Thymus (tissue), 11 donors: ENCODE measurements around the gene SEMA3F. TPM values are rescaled to one million over a fixed set of nuclear protein-coding genes. Genes with fewer than 3 reads are reported as not detected.
A peak's percentile ranks its signal among the peaks of the same experiment; 100 is the strongest.

Experiments
- DNase-seq, 9 donors: peaks; one replicate each; pipeline ENCODE4 v3.0.0-alpha.2; 2013; ENCODE audit warnings: low spot score in 9 of 9, low read depth in 6 of 9, missing footprints in 1 of 9
- H3K27ac ChIP-seq, 2 donors: one replicate each; pipeline ENCODE4 v1.5.1; 2013; ENCODE audit warnings: control low read depth in 1 of 2, low read depth in 1 of 2, low read length in 1 of 2, mild to moderate bottlenecking in 1 of 2, moderate library complexity in 1 of 2
- H3K27me3 ChIP-seq, 2 donors: one replicate each; pipeline ENCODE4 v1.5.1; 2013; ENCODE audit warnings: low read length in 1 of 2; ENCODE audit not compliant: control insufficient read depth in 2 of 2, insufficient read depth in 1 of 2
- H3K36me3 ChIP-seq, 2 donors: one replicate each; pipeline ENCODE4 v1.5.1; 2013; ENCODE audit warnings: low read length in 1 of 2, mild to moderate bottlenecking in 1 of 2, moderate library complexity in 1 of 2; ENCODE audit not compliant: control insufficient read depth in 2 of 2, insufficient read depth in 2 of 2
- H3K4me1 ChIP-seq, 2 donors: one replicate each; pipeline ENCODE4 v1.5.1; 2013; ENCODE audit warnings: low read length in 2 of 2; ENCODE audit not compliant: control insufficient read depth in 2 of 2, insufficient read depth in 2 of 2
- H3K4me3 ChIP-seq, 2 donors: one replicate each; pipeline ENCODE4 v1.5.1; 2013; ENCODE audit warnings: low read length in 2 of 2, control low read depth in 1 of 2, mild to moderate bottlenecking in 1 of 2
- H3K9me3 ChIP-seq, 2 donors: one replicate each; pipeline ENCODE4 v1.5.1; 2013; ENCODE audit warnings: low read length in 1 of 2, mild to moderate bottlenecking in 1 of 2; ENCODE audit not compliant: control insufficient read depth in 2 of 2, insufficient read depth in 1 of 2
- WGBS: extraction: QIAGEN DNeasy Blood & Tissue Kit; methylation state at CpG from one replicate; pipeline ENCODE4 v1.1.7; 2013; 5-methylcytosine and 5-hydroxymethylcytosine counted together
- polyA plus RNA-seq: library from polyadenylated mRNA; stranded (reverse); fragments of 200-250 nt; gene quantifications from one replicate; pipeline ENCODE4 v1.2.3, GENCODE V29; 2013
- total RNA-seq: library from RNA; stranded (reverse); fragments of 120-200 nt; gene quantifications from one replicate; pipeline ENCODE4 v1.2.4, GENCODE V29; 2013
- donor health status: healthy.

SEMA3F gene
- total and polyA plus RNA-seq, 2 donors = 4.4 to 19.7 TPM

DNA sequence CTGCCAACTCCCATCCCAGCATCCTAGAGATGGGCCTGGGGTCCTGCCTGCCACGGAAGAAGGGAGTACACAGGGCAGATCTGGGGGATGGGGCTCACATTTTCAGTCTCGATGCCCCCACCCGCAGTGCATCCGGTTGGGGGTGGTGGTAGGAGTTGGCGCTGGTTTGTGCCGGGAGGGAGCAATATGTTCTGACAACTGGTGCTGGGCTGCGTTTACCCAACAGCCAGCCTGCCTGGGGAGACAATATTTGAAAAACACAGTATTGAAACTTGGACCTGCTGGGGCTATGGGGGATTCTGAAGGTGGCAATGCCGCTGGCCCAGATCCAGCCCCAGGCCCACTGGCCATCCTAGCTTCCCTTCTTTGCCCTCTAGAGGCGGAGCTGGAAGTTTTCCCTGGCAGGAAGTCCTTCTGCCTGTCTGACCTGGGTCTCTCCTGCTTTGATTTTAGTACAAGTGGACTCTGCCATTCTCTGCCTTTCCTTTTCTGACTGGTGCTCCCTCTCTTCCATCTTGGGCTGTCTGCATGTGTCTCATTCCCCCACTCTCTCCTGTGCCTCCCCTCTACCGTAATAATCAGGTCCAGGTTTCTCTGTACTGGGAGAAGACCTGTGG lies 3.5 kb downstream of the SEMA3F start:
- peak in 1 of 9 donors; percentile 12 for DNase-seq
- 90% methylated on average over 10 of the region's 10 CpGs for WGBS
- no peaks in the 10 kb centered on the region for H3K9me3 ChIP-seq
- H3K36me3 ChIP-seq = no peaks in the 10 kb centered on the region
- peaks cover 25 to 45% of the 10 kb centered on the region in 2 donors for H3K27me3 ChIP-seq
- H3K4me1 ChIP-seq = peaks cover 11 to 46% of the 10 kb centered on the region in 2 donors
- peak overlapping the region in 1 of 2 donors; percentile 50 for H3K27ac ChIP-seq
- H3K4me3 ChIP-seq = no peak overlapping the region

DNA sequence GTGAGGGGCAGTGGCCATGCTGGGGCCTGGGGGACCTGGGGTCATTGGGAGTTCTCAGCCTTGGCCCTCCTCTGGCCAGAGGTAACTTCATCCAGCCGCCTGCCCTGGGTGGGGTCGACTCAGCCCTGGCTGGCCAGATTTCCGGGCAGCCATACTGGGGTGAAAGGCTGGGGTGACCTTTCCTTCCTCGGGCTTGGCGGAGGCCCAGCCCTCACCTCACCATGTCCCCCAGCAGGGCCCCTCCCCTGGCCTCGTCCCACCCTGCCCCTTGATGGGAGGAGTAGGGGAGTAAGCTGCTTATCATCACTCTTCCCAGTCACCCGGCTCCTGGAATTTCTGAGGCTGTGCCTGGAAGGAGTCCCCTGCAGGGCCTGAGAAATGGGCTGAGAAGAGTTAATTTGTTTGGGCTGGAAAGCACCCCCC lies 5.4 kb downstream of the SEMA3F start:
- Histone ChIP-seq H3K4me3 (no peak overlapping the region), H3K9me3 (no peaks in the 10 kb centered on the region), H3K4me1 (peaks cover 6 to 51% of the 10 kb centered on the region in 2 donors), H3K27ac (no peak overlapping the region), H3K27me3 (peaks cover 13 to 33% of the 10 kb centered on the region in 2 donors), H3K36me3 (no peaks in the 10 kb centered on the region)
- no peak for DNase-seq
- 93% methylated on average over 7 of the region's 7 CpGs for WGBS

DNA sequence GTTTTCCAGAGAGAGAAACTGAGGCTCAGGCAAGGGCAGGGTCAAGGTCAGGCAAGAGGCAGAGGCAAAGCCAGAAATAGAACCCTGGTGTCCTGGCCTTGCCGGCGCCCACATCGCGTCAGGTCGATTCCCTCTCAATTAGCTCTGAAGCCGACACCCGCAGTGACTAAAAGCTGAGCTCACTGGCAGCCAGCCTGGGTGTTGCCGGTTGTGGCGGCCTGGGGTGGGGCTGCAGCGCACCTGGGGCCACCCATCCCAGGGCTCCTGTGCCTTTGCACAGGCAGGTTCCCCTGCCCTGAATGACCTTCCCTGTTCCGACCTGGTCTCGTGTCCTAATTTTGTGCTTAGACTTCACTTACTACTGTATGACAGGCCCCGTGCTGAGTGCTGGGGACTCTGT lies 6.2 kb downstream of the SEMA3F start:
- no peak overlapping the region for H3K4me3 ChIP-seq
- H3K27ac ChIP-seq = no peak overlapping the region
- peaks cover 5 to 51% of the 10 kb centered on the region in 2 donors for H3K4me1 ChIP-seq
- no peak for DNase-seq
- WGBS = 96% methylated on average over 13 of the region's 13 CpGs
- no peaks in the 10 kb centered on the region for H3K9me3 ChIP-seq
- H3K36me3 ChIP-seq = no peaks in the 10 kb centered on the region
- H3K27me3 ChIP-seq = peaks cover 6 to 25% of the 10 kb centered on the region in 2 donors

DNA sequence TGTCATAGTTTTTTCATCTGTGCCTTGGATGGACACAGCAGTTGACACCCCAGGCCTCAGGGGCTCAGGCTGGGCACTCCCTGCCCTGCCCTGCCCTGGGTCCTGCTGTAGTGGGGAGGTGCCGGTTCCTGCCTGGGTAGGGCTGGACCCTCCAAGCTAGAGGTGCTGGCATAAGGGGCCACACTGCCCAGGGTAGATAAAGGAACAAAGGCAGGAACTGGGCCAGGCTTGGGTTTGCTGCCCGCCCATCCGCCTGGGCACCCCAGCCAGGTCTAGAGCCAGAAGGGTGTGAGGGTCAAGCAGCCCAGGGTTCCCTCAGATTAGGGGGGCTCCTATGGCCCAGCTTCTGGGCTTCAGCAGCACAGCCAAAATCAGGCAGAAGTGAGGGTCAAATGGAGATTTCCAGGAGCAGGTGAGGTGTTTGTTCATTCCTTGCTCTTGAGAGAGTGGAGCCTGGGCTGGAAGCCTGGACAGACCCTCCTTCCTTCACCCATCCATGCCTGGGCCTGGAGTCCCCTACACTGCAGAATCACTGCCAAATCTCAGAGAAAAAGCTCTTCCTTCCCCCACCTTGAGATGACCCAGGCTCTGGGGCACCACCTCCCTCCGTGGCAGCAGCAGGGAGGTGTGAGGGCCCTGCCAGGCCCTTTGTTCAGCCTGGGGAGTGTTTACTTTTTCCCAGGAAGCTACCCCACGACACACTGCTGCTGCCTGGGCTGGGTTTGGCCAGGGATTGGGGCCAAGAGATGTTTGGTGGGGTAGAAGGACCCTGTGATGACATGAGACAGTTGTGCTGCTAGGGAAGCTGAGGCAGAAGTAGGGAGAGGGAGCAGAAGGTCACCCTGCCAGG lies 7.1 kb downstream of the SEMA3F start:
- peaks cover 5 to 47% of the 10 kb centered on the region in 2 donors for H3K4me1 ChIP-seq
- no peak overlapping the region for H3K27ac ChIP-seq
- WGBS = 89% methylated on average over 5 of the region's 5 CpGs
- H3K9me3 ChIP-seq = no peaks in the 10 kb centered on the region
- H3K27me3 ChIP-seq = peaks cover 0 to 16% of the 10 kb centered on the region in 2 donors
- DNase-seq = no peak
- no peak overlapping the region for H3K4me3 ChIP-seq
- no peaks in the 10 kb centered on the region for H3K36me3 ChIP-seq

DNA sequence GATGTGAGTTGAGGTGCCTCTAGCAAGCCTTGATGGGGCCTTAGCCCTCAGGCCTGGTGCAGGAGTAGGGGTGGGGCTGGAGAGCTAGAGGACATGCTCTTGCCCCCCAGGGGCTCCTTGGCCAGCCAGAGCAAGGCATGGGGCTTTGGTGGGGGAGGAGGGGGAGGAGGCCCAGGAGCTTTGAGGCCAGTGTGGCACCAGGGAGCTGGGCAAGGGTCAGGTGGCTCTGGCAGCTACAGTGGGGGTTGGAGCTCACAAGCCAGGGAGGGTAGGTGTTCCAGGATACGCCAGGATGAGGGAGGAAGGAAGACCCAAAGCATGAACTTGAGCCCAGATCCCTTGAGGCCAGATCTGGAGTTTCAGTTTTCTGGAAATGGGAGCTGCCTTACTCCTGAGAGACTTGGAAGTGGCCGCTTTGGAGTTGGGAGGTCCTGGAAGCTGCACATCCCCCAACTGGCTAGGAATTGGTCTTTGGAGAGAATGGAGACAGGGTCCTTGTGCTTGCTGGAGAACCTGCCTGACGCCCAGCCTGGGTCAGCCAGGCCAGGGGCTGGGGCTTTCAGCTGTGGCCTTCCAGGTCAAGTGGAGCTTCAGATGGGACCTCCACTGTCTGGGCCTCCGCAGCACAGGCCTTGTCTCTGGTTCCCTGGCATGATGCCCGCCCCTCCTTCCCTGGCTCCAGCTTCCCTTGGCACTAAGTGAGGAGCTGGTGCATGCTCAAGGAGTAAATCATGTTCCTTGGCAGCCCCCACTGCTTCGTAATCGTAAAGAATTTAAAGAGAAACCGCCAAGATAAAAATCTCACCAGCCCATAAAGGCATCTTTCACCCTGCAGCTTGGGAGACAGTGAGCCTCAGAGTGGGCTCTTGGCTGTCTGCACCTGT lies 8.7 kb downstream of the SEMA3F start:
- Histone ChIP-seq H3K4me3 (no peak overlapping the region), H3K27me3 (peaks cover 0 to 2% of the 10 kb centered on the region in 2 donors), H3K4me1 (peaks cover 0 to 31% of the 10 kb centered on the region in 2 donors), H3K9me3 (no peaks in the 10 kb centered on the region), H3K27ac (peak overlapping the region in 1 of 2 donors; percentile 55), H3K36me3 (no peaks in the 10 kb centered on the region)
- no peak for DNase-seq
- 81% methylated on average over 8 of the region's 8 CpGs for WGBS

DNA sequence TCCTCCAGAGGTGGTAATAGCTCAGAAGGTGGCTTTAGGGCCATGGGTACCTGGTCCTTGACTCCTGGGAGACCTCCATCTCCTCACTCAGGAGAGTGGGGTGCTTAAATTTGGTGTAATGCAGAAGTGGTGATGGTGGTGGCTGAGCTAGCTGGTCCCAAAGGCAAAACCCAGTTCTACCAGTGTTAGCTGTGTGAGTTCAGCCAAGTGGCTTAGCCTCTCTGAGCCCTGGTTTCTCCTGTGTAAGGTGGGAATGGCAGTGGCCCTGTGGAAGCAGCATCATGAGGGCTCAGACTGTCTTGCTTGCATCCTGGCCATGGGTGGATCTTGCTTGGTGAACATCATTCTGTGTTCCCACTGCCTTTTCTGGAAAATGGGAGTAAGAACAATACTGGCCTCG lies 9.4 kb downstream of the SEMA3F start:
- Histone ChIP-seq H3K27me3 (peaks cover 0 to under 1% of the 10 kb centered on the region in 2 donors), H3K27ac (no peak overlapping the region), H3K36me3 (no peaks in the 10 kb centered on the region), H3K4me1 (peaks cover 0 to 25% of the 10 kb centered on the region in 2 donors), H3K9me3 (no peaks in the 10 kb centered on the region), H3K4me3 (no peak overlapping the region)
- whole genome bisulfite sequencing = 90% methylated on average over 1 of the region's 1 CpG
- DNase-seq = no peak

DNA sequence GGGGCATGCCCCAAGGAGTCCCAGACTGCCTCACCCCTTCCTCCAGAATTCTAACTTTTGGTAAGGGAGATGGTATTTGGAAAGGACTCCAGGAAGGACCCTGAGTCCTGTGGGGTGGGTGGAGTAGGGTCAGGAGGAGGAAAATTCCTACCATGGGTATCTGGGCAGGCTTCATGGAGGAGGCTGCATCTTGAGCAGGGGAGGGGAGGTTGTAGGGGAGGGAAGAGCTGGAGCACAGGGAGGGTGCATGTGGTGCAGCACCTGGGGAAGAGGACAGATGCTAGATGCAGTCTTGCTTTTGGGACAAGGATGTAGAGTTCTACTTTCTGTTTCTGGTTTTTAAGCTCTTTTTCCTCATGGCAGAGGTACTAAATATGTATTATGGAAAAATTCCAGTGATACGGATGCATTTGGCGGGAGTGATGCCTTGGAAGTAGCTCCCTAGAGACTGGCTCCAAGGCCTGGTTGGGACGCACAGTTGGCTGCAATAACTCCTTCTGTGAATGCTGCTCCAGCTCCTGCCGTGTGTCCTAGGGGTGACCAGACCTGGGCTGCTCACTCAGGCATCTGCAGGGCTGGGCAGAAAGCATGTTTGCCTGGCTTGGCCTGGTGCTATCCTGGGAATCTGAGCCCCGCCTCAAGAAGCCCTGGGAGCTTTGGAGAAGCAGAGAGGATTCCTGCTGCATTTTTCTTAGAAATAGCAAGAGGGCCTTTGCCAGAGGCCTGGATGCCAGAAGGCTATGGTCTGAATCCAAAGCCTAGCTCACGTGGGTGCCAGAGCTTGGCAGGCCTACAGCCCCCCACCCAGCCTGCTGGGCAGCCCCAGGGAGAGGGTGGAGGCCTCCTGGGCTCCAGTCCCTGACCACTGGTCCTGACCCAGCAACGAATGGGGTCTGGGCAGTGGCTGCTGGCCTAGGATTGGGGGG lies 10.1 kb downstream of the SEMA3F start:
- 88% methylated on average over 7 of the region's 7 CpGs for WGBS
- H3K27ac ChIP-seq = no peak overlapping the region
- no peak for DNase-seq

DNA sequence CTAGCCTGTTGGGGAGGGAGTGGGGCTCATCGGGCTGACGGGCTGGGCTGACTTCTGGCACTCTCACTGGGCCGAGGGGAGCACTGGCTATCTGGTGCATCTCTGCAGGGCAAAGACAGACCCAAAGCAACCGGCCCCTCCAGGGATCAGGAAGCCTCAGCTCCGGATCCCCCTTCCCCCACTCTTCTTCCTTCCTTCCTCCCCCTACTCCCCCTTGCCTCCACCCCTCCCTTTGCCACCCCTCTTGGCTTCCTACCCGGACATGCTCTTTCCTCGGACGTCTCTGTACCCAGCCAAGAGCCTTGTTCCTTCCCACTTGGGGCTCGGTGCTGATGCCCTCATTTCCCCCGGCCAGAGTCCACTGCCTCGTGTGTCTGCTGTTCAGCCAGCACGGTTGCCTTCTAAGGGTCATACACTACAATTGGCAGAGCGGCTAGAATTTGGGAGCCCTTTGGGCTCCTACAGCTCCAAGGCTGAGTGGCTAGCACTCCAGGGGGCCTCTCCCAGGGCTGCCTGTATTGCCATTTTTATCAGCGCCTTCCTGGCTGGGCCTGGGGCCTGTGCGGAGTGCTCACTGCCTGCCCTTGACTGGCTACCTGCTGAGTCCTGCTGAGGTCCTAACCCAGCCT lies 10.9 kb downstream of the SEMA3F start:
- WGBS = 62% methylated on average over 15 of the region's 15 CpGs
- DNase-seq = no peak
- no peak overlapping the region for H3K27ac ChIP-seq

More for the DNA sequence above, 10.1 kb downstream of the SEMA3F start:
- Histone ChIP-seq H3K4me3 (no peak overlapping the region), H3K4me1 (peaks cover 0 to 25% of the 10 kb centered on the region in 2 donors), H3K27me3 (no peaks in the 10 kb centered on the region), H3K36me3 (no peaks in the 10 kb centered on the region), H3K9me3 (no peaks in the 10 kb centered on the region)

More for the DNA sequence above, 10.9 kb downstream of the SEMA3F start:
- Histone ChIP-seq H3K4me1 (peaks cover 0 to 25% of the 10 kb centered on the region in 2 donors), H3K27me3 (no peaks in the 10 kb centered on the region), H3K36me3 (no peaks in the 10 kb centered on the region), H3K4me3 (no peak overlapping the region), H3K9me3 (peaks cover 0 to 5% of the 10 kb centered on the region in 2 donors)
